ENCODE results near the gene ARHGAP23. TPM values are rescaled to one million over a fixed set of nuclear protein-coding genes. Genes with fewer than 3 reads are reported as not detected.

Gene ARHGAP23
- total and polyA plus RNA-seq, 7 donors = 0.69 to 42.1 (median 11.2) TPM

DNA sequence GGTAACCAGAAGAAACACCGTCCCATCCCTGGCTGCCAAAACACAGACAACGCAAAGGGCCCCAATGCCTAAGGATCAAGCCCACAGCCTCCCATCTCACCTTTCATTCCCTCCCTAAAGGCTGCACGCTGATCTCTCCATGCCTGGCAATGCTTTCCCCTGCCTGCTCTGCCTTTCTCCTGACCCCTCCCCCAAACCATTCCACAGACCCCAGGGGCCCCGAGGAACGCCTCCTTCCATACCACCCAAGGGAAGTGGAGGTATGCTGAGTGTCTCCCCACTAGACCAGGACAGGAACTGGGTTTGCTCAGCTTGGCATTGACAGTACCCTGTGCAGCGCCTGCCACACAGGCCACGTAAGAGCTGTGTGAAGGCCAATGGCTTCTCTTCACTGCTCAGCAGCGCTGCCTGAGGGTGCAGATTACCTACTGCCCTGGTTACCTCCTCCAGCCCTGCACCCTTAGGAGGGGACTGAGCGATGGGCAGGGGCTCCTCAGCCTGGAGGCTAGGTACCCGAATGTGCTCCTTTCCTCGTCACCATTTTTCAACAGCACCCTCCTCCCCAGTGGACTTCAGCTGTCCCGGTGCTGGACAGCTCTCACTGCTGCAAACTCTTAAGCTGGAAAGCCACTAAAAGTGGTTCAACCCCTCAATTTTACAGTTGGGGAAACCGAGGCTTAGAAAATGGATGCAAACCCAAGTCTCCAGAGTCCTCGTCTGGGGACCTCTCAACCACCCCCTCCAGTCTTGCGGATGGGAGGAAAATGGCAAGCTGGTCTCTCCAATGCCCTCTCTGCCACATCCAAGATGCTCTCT lies 132.4 kb downstream of the ARHGAP23 start:
- H3K36me3 ChIP-seq = no peaks in the 10 kb centered on the region
- H3K27me3 ChIP-seq = peaks cover 23 to 60% (median 41%) of the 10 kb centered on the region in 3 donors
- H3K27ac ChIP-seq = no peak overlapping the region
- DNase-seq = no peak
- no peak overlapping the region for H3K4me3 ChIP-seq
- intact Hi-C loops (cut with DNase I) = no loop called here
- no peaks in the 10 kb centered on the region for H3K9me3 ChIP-seq
- H3K4me1 ChIP-seq = peaks cover 0 to 31% (median 24%) of the 10 kb centered on the region in 4 donors
- TF ChIP-seq, protein P1, sequence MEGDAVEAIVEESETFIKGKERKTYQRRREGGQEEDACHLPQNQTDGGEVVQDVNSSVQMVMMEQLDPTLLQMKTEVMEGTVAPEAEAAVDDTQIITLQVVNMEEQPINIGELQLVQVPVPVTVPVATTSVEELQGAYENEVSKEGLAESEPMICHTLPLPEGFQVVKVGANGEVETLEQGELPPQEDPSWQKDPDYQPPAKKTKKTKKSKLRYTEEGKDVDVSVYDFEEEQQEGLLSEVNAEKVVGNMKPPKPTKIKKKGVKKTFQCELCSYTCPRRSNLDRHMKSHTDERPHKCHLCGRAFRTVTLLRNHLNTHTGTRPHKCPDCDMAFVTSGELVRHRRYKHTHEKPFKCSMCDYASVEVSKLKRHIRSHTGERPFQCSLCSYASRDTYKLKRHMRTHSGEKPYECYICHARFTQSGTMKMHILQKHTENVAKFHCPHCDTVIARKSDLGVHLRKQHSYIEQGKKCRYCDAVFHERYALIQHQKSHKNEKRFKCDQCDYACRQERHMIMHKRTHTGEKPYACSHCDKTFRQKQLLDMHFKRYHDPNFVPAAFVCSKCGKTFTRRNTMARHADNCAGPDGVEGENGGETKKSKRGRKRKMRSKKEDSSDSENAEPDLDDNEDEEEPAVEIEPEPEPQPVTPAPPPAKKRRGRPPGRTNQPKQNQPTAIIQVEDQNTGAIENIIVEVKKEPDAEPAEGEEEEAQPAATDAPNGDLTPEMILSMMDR (IDR thresholded peaks at IDR 0.05) = no peak
- no peak for TF ChIP-seq POLR2AphosphoS5 (IDR thresholded peaks at IDR 0.05)
- no peak for TF ChIP-seq EP300 (IDR thresholded peaks at IDR 0.05)
- TF ChIP-seq POLR2A (IDR thresholded peaks at IDR 0.05) = no peak
- WGBS, 2 donors = 32 to 62% methylated on average over 15 of the region's 15 CpGs

GRCh38 chr17:38561416-38562214 lies 133.4 kb downstream of the ARHGAP23 start:
- peaks cover 0 to 31% (median 24%) of the 10 kb centered on the region in 4 donors for H3K4me1 ChIP-seq
- no peaks in the 10 kb centered on the region for H3K36me3 ChIP-seq
- no peak overlapping the region for H3K4me3 ChIP-seq
- WGBS, 2 donors = 17 to 59% methylated on average over 105 of the region's 105 CpGs
- no peaks in the 10 kb centered on the region for H3K9me3 ChIP-seq
- intact Hi-C loops (cut with DNase I) = no loop called here
- DNase-seq = no peak
- peaks cover 23 to 65% (median 41%) of the 10 kb centered on the region in 3 donors for H3K27me3 ChIP-seq
- TF ChIP-seq POLR2A (IDR thresholded peaks at IDR 0.05) (no peak), POLR2AphosphoS5 (IDR thresholded peaks at IDR 0.05) (no peak), EP300 (IDR thresholded peaks at IDR 0.05) (no peak)
- H3K27ac ChIP-seq = no peak overlapping the region

Other genes starting within 250 kb of the ARHGAP23 start
- not detected for gene TBC1D3, start 235.9 kb upstream of the ARHGAP23 start, total RNA-seq
- not detected for gene TBC1D3, start 235.9 kb upstream of the ARHGAP23 start, polyA plus RNA-seq
- 10 to 100 TPM; 31.2 to 41.0 (median 33.6) TPM for gene MRPL45, start 131.3 kb upstream of the ARHGAP23 start, total RNA-seq
- gene MRPL45, start 131.3 kb upstream of the ARHGAP23 start, polyA plus RNA-seq = 10 to 100 TPM; 35.8 to 38.1 (median 37.2) TPM
- gene GPR179, start 84.5 kb upstream of the ARHGAP23 start, total RNA-seq = under 1 TPM in 2 of 4 donors, not detected in 2; under 0.01 to 0.36 TPM
- gene GPR179, start 84.5 kb upstream of the ARHGAP23 start, polyA plus RNA-seq = under 1 TPM in 1 of 3 donors, not detected in 2; 0.09 TPM
- 10 to 100 TPM; 13.9 to 20.2 (median 17.3) TPM for gene SOCS7, start 76.6 kb upstream of the ARHGAP23 start, total RNA-seq
- gene SOCS7, start 76.6 kb upstream of the ARHGAP23 start, polyA plus RNA-seq = 10 to 100 TPM in 1 of 3 donors, 1 to 10 TPM in 2; 1.2 to 12.6 (median 3.0) TPM
- 1 to 10 TPM in 3 of 4 donors, under 1 TPM in 1; 0.81 to 9.4 (median 1.7) TPM for gene SRCIN1, start 177.5 kb downstream of the ARHGAP23 start, total RNA-seq
- gene SRCIN1, start 177.5 kb downstream of the ARHGAP23 start, polyA plus RNA-seq = 1 to 10 TPM in 2 of 3 donors, not detected in 1; 1.1 to 1.2 TPM
- 1 to 10 TPM in 2 of 4 donors, under 1 TPM in 2; 0.36 to 2.8 (median 1.3) TPM for gene EPOP, start 246.5 kb downstream of the ARHGAP23 start, total RNA-seq
- gene EPOP, start 246.5 kb downstream of the ARHGAP23 start, polyA plus RNA-seq = 1 to 10 TPM in 1 of 3 donors, not detected in 2; 2.4 TPM